Neural progenitor cell (in vitro differentiated cells): Measurements from ENCODE around the gene KAT8. TPM values are rescaled to one million over a fixed set of nuclear protein-coding genes. Genes with fewer than 3 reads are reported as not detected.

Source experiments
- DNase-seq: peaks from one replicate; pipeline ENCODE4 v3.0.0-alpha.2; 2016; ENCODE audit warnings: low spot score
- H2AFZ ChIP-seq: fragments of 200-600 bp; sonication (generic); replicated peaks from 2 replicates; pipeline ENCODE4 v1.6.1; 2016; ENCODE audit warnings: antibody characterized with exemption
- H3F3A ChIP-seq: fragments of 200-600 bp; sonication (generic); 2 replicates; pipeline ENCODE4 v1.6.1; 2016; ENCODE audit warnings: antibody characterized with exemption, low read depth
- H3K27ac ChIP-seq: fragments of 200-600 bp; sonication (generic); 2 replicates; pipeline ENCODE4 v1.5.1; 2016; ENCODE audit warnings: mild to moderate bottlenecking
- H3K27me3 ChIP-seq: fragments of 200-600 bp; sonication (generic); 2 replicates; pipeline ENCODE4 v1.6.1; 2016; ENCODE audit warnings: mild to moderate bottlenecking, moderate library complexity
- H3K36me3 ChIP-seq: fragments of 200-600 bp; sonication (generic); 2 replicates; pipeline ENCODE4 v1.5.1; 2016
- H3K4me1 ChIP-seq: fragments of 200-600 bp; sonication (generic); 2 replicates; pipeline ENCODE4 v1.6.1; 2016; ENCODE audit warnings: mixed run types
- H3K4me2 ChIP-seq: fragments of 200-600 bp; sonication (generic); 2 replicates; pipeline ENCODE4 v1.6.1; 2016
- H3K4me3 ChIP-seq: fragments of 200-600 bp; sonication (generic); 2 replicates; pipeline ENCODE4 v1.5.1; 2016
- H3K79me2 ChIP-seq: fragments of 200-600 bp; sonication (generic); 2 replicates; pipeline ENCODE4 v1.6.1; 2016; ENCODE audit warnings: low read depth
- H3K9ac ChIP-seq: fragments of 200-600 bp; sonication (generic); 2 replicates; pipeline ENCODE4 v1.6.1; 2016
- H3K9me3 ChIP-seq: fragments of 200-600 bp; sonication (generic); 2 replicates; pipeline ENCODE4 v1.5.1; 2016; ENCODE audit warnings: low read depth
- H4K20me1 ChIP-seq: fragments of 200-600 bp; sonication (generic); 2 replicates; pipeline ENCODE4 v1.6.1; 2016; ENCODE audit warnings: low read depth
- H3K27ac Mint-ChIP-seq: 3 replicates; pipeline ENCODE4 v1.8.0; 2021; ENCODE audit warnings: mixed read lengths
- H3K27me3 Mint-ChIP-seq: 2 replicates; pipeline ENCODE4 v1.8.0; 2022; ENCODE audit warnings: low read depth, mild to moderate bottlenecking, inconsistent platforms, moderate library complexity, mixed read lengths; ENCODE audit not compliant: insufficient read depth
- H3K36me3 Mint-ChIP-seq: 3 replicates; pipeline ENCODE4 v1.8.0; 2021; ENCODE audit warnings: mixed read lengths
- H3K4me1 Mint-ChIP-seq: 3 replicates; pipeline ENCODE4 v1.8.0; 2021; ENCODE audit warnings: mixed read lengths
- H3K4me3 Mint-ChIP-seq: 3 replicates; pipeline ENCODE4 v1.8.0; 2021; ENCODE audit warnings: mild to moderate bottlenecking, moderate library complexity, mixed read lengths
- H3K9me3 Mint-ChIP-seq: 3 replicates; pipeline ENCODE4 v1.8.0; 2020; ENCODE audit warnings: mixed read lengths
- EZH2 ChIP-seq: fragments of 200-600 bp; sonication (generic); IDR thresholded peaks from 2 replicates; pipeline ENCODE4 v1.6.1; 2017; ENCODE audit warnings: antibody characterized with exemption, mild to moderate bottlenecking, moderate library complexity
- EZH2phosphoT487 ChIP-seq: fragments of 200-600 bp; sonication (generic); IDR thresholded peaks from 2 replicates; pipeline ENCODE4 v1.6.1; 2017; ENCODE audit warnings: antibody characterized with exemption
- total RNA-seq: library from RNA; depleted of rRNA; stranded (reverse); fragments of >200 nt; gene quantifications from 2 replicates; pipeline ENCODE4 v1.2.3, GENCODE V29; 2015; ENCODE audit warnings: low replicate concordance
- TF ChIP-seq, protein P1 (sequence below): fragments of 200-600 bp; sonication (generic); IDR thresholded peaks from 2 replicates; pipeline ENCODE4 v1.5.1; 2017; ENCODE audit warnings: antibody characterized with exemption, mild to moderate bottlenecking

The KAT8 gene
- total RNA-seq, 1 donor from 2014 or later = 59.7 TPM

DNA sequence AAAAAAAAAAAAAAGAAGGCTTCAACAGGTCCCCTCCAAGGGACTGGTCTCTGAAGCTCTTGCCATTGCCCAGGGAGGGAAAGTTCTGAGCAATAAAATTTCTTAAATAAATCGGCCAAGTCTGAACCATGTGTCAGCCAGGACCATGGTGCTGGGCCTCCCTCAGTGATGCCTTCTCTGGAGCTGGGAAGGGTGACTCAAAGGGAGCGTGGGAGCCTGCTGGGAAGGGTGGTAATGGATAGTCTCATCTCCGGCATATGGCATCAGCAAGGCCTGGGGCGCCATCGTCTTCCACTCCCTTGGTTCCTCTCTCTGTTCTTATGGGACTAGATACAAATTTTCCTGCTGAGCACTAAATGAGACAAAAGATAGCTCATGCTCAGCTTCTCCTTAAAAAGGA, 25.1 kb upstream of the KAT8 start:
- Histone ChIP-seq H3K9me3 (no peaks in the 10 kb centered on the region), H4K20me1 (peaks cover 21% of the 10 kb centered on the region), H3K4me1 (peaks cover 3% of the 10 kb centered on the region), H3K4me3 (no peak overlapping the region), H3K79me2 (peaks cover 22% of the 10 kb centered on the region), H3K4me2 (no peak overlapping the region), H2AFZ (no peak overlapping the region), H3K36me3 (no peaks in the 10 kb centered on the region), H3F3A (peaks cover 28% of the 10 kb centered on the region), H3K9ac (no peak overlapping the region), H3K27ac (no peak overlapping the region), H3K27me3 (no peaks in the 10 kb centered on the region)
- peaks cover 8% of the 10 kb centered on the region for H3K4me1 Mint-ChIP-seq
- no peak for DNase-seq
- peaks cover 12% of the 10 kb centered on the region for H3K27me3 Mint-ChIP-seq
- peak overlapping the region; percentile 98 for H3K4me3 Mint-ChIP-seq
- H3K9me3 Mint-ChIP-seq = peaks cover 5% of the 10 kb centered on the region
- peaks cover 5% of the 10 kb centered on the region for H3K36me3 Mint-ChIP-seq
- TF ChIP-seq, protein P1, sequence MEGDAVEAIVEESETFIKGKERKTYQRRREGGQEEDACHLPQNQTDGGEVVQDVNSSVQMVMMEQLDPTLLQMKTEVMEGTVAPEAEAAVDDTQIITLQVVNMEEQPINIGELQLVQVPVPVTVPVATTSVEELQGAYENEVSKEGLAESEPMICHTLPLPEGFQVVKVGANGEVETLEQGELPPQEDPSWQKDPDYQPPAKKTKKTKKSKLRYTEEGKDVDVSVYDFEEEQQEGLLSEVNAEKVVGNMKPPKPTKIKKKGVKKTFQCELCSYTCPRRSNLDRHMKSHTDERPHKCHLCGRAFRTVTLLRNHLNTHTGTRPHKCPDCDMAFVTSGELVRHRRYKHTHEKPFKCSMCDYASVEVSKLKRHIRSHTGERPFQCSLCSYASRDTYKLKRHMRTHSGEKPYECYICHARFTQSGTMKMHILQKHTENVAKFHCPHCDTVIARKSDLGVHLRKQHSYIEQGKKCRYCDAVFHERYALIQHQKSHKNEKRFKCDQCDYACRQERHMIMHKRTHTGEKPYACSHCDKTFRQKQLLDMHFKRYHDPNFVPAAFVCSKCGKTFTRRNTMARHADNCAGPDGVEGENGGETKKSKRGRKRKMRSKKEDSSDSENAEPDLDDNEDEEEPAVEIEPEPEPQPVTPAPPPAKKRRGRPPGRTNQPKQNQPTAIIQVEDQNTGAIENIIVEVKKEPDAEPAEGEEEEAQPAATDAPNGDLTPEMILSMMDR = no peak
- TF ChIP-seq EZH2 (no peak), EZH2phosphoT487 (no peak)
- H3K27ac Mint-ChIP-seq = no peak overlapping the region

DNA sequence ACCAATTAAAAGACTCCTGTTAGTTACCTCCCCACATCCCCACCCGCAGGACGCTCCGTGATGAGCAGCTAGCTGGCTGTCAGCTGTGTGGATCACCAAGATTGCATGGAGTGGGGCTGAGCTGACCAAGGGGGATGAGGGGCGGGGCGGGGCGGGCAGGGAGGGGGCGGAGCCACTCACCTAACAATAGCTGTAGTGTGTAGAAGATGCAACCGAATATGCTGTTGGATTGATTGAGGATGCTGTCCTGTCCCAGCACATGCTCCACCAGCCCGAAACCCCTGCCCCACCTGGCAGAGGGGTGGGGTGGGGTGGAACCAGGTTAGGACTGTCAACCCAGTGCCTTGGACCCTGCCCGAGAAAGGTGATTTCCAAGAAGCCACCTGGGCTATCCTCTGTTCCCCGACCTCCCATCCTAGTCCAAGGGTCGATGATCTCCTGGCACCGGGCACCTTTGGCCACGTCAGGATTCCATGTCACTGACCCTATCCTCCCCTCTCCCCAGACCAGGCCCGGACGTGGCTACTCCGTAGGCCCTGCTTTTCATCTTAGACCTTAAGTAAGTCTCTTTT, 24.2 kb upstream of the KAT8 start:
- TF ChIP-seq EZH2phosphoT487 (no peak), EZH2 (no peak)
- TF ChIP-seq, protein P1 = no peak
- H3K79me2 ChIP-seq = peaks cover 22% of the 10 kb centered on the region
- H3K27me3 Mint-ChIP-seq = peaks cover 12% of the 10 kb centered on the region
- no peaks in the 10 kb centered on the region for H3K36me3 ChIP-seq
- H3K36me3 Mint-ChIP-seq = peaks cover 5% of the 10 kb centered on the region
- no peak overlapping the region for H3K27ac Mint-ChIP-seq
- DNase-seq = peak; percentile 76
- peaks cover 8% of the 10 kb centered on the region for H3K4me1 Mint-ChIP-seq
- no peaks in the 10 kb centered on the region for H3K27me3 ChIP-seq
- H3K9me3 ChIP-seq = no peaks in the 10 kb centered on the region
- H2AFZ ChIP-seq = peak overlapping the region; percentile 22
- H3K4me3 ChIP-seq = peak overlapping the region; percentile 86
- peaks cover 19% of the 10 kb centered on the region for H4K20me1 ChIP-seq
- peaks cover 28% of the 10 kb centered on the region for H3F3A ChIP-seq
- H3K27ac ChIP-seq = no peak overlapping the region
- H3K9ac ChIP-seq = no peak overlapping the region
- peak overlapping the region; percentile 98 for H3K4me3 Mint-ChIP-seq
- peaks cover 5% of the 10 kb centered on the region for H3K9me3 Mint-ChIP-seq
- peak overlapping the region; percentile 87 for H3K4me2 ChIP-seq
- peaks cover 3% of the 10 kb centered on the region for H3K4me1 ChIP-seq

DNA sequence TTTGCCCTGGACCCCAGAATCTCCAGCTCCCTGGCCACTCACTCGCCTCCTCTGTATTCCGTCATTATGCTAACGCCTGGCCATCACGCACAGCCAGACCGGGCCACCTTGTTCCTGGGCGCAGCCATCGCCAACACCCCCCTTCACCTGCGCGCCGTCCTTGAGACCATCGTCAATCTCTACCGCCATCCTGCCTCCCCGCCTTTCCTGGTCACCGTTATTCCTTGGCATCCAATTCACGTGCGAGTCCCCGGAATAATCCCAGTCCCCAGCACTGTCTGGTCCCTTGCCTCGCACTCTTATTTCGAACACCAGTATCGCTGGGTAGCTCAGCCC, 23.4 kb upstream of the KAT8 start:
- Histone ChIP-seq H3K79me2 (peaks cover 22% of the 10 kb centered on the region), H2AFZ (peak overlapping the region; percentile 64), H3K27ac (peak overlapping the region; percentile 71), H3K4me2 (peak overlapping the region; percentile 87), H3K4me3 (peak overlapping the region; percentile 86), H3K4me1 (peaks cover 3% of the 10 kb centered on the region), H3K27me3 (no peaks in the 10 kb centered on the region), H3F3A (peaks cover 28% of the 10 kb centered on the region), H3K9ac (peak overlapping the region; percentile 42), H4K20me1 (peaks cover 19% of the 10 kb centered on the region), H3K9me3 (no peaks in the 10 kb centered on the region), H3K36me3 (no peaks in the 10 kb centered on the region)
- Mint-ChIP-seq H3K4me3 (peak overlapping the region; percentile 98), H3K27ac (no peak overlapping the region), H3K27me3 (peaks cover 12% of the 10 kb centered on the region), H3K36me3 (peaks cover 5% of the 10 kb centered on the region), H3K9me3 (peaks cover 5% of the 10 kb centered on the region), H3K4me1 (peaks cover 8% of the 10 kb centered on the region)
- TF ChIP-seq, protein P1 = no peak
- TF ChIP-seq EZH2 (no peak), EZH2phosphoT487 (no peak)
- DNase-seq = peak; percentile 58
